ENCODE data around the gene ZNF837. TPM values are rescaled to one million over a fixed set of nuclear protein-coding genes. Genes with fewer than 3 reads are reported as not detected.

ZNF837 gene
- total and polyA plus RNA-seq, 2 donors (not counting 1 experiment from before 2014, with no cell fraction given): 4.2 to 4.9 TPM

GRCh38 chr19:58400316-58400915 lies 19.6 kb upstream of the ZNF837 start:
- Histone ChIP-seq H3K36me3 (replicated peaks in 1 of 2; ENCODE audit: control extremely low read depth in 1 of 2, control insufficient read depth in 1 of 2, extremely low read depth in 1 of 2, insufficient read depth in 2 of 2, low read length in 1 of 2) (no peaks in the 10 kb centered on the region), H2AFZ (ENCODE audit: insufficient read depth, low read depth, low read length, poor library complexity, severe bottlenecking) (peak overlapping the region; percentile 84), H3K27me3 (replicated peaks in 1 of 4; ENCODE audit: control extremely low read depth in 1 of 4, control insufficient read depth in 3 of 4, insufficient read depth in 4 of 4, low read length in 3 of 4) (peaks cover 0 to 26% (median 10%) of the 10 kb centered on the region in 4 experiments), H3K79me2 (ENCODE audit: control insufficient read depth, insufficient read depth, low read length) (peaks cover 2% of the 10 kb centered on the region), H3K27ac (ENCODE audit: low read length in 2 of 2) (peak overlapping the region; percentile 32 to 63), H3K9ac (ENCODE audit: low read length) (peak overlapping the region; percentile 68), H3K4me2 (replicated peaks; ENCODE audit: low read depth, low read length, poor library complexity, severe bottlenecking) (peak overlapping the region; percentile 99), H3K9me3 (ENCODE audit: control extremely low read depth in 1 of 3, control insufficient read depth in 2 of 3, insufficient read depth in 1 of 3, low read length in 2 of 3) (peaks cover 0 to 12% (median 0%) of the 10 kb centered on the region in 3 donors), H3K4me1 (ENCODE audit: control insufficient read depth in 2 of 2, insufficient read depth in 2 of 2, low read length in 2 of 2) (peaks cover 10 to 21% of the 10 kb centered on the region in 2 donors), H3K4me3 (ENCODE audit: control extremely low read depth in 1 of 5, extremely low read depth in 1 of 5, insufficient read depth in 1 of 5, low read depth in 2 of 5, low read length in 4 of 5) (peak overlapping the region in 4 of 5 experiments; percentile 50 to 69 (median 57)), H4K20me1 (ENCODE audit: control insufficient read depth, insufficient read depth, low read length, poor library complexity, severe bottlenecking) (no peaks in the 10 kb centered on the region)
- POLR2A ChIA-PET: interaction anchor here (0.6 to 0.7 kb wide), 2 partner anchors 8 to 56 kb away, joined by 3 read pairs; partner anchors contain the start of gene ZNF584
- Mint-ChIP-seq H3K27ac (no peak overlapping the region), H3K9me3 (ENCODE audit: insufficient read depth) (no peaks in the 10 kb centered on the region), H3K27me3 (peaks cover 3% of the 10 kb centered on the region), H3K4me3 (peak overlapping the region; percentile 89), H3K4me1 (peaks cover 7% of the 10 kb centered on the region)
- CTCF ChIA-PET: no interaction called here
- TF ChIP-seq EZH2 (IDR thresholded peaks at IDR 0.05; ENCODE audit: borderline replicate concordance, insufficient read depth, low read depth, low read length, poor library complexity, severe bottlenecking) (no peak), CTCF (IDR thresholded peaks at IDR 0.05) (no peak)
- 75% methylated on average over 18 of the region's 18 CpGs for WGBS (ENCODE audit: insufficient coverage)
- intact Hi-C loops (cut with micrococcal nuclease): loop anchor here (2.0 kb wide), 1 partner anchor 66 kb away; the partner anchor contains the start of gene ZNF324
- DNase-seq (no peak), ATAC-seq (ENCODE audit: low read depth) (no peak)

GRCh38 chr19:58399903-58400302 lies 19.1 kb upstream of the ZNF837 start:
- CTCF ChIA-PET: no interaction called here
- Mint-ChIP-seq H3K27ac (no peak overlapping the region), H3K9me3 (ENCODE audit: insufficient read depth) (no peaks in the 10 kb centered on the region), H3K4me1 (peaks cover 7% of the 10 kb centered on the region), H3K27me3 (peaks cover 3% of the 10 kb centered on the region), H3K4me3 (peak overlapping the region; percentile 89)
- intact Hi-C loops (cut with micrococcal nuclease): loop anchor here (2.0 kb wide), 1 partner anchor 67 kb away; the partner anchor contains the start of gene ZNF324
- H3K9me3 ChIP-seq (ENCODE audit: control extremely low read depth in 1 of 3, control insufficient read depth in 2 of 3, insufficient read depth in 1 of 3, low read length in 2 of 3): peaks cover 0 to 12% (median 0%) of the 10 kb centered on the region in 3 donors
- POLR2A ChIA-PET: interaction anchor here (0.6 to 0.7 kb wide), 2 partner anchors 9 to 55 kb away, joined by 3 read pairs; partner anchors contain the start of gene ZNF584
- H3K4me3 ChIP-seq (ENCODE audit: control extremely low read depth in 1 of 5, extremely low read depth in 1 of 5, insufficient read depth in 1 of 5, low read depth in 2 of 5, low read length in 4 of 5): no peak overlapping the region
- no peak for ATAC-seq (ENCODE audit: low read depth)
- no peak overlapping the region for H2AFZ ChIP-seq (ENCODE audit: insufficient read depth, low read depth, low read length, poor library complexity, severe bottlenecking)
- H3K27me3 ChIP-seq (replicated peaks in 1 of 4; ENCODE audit: control extremely low read depth in 1 of 4, control insufficient read depth in 3 of 4, insufficient read depth in 4 of 4, low read length in 3 of 4): peaks cover 0 to 27% (median 10%) of the 10 kb centered on the region in 4 experiments
- no peak overlapping the region for H3K9ac ChIP-seq (ENCODE audit: low read length)
- H3K36me3 ChIP-seq (replicated peaks in 1 of 2; ENCODE audit: control extremely low read depth in 1 of 2, control insufficient read depth in 1 of 2, extremely low read depth in 1 of 2, insufficient read depth in 2 of 2, low read length in 1 of 2): peaks cover 0 to 4% of the 10 kb centered on the region in 2 experiments
- 96% methylated on average over 3 of the region's 3 CpGs for WGBS (ENCODE audit: insufficient coverage)
- no peak overlapping the region for H3K27ac ChIP-seq (ENCODE audit: low read length in 2 of 2)
- TF ChIP-seq CTCF (IDR thresholded peaks at IDR 0.05) (no peak), EZH2 (IDR thresholded peaks at IDR 0.05; ENCODE audit: borderline replicate concordance, insufficient read depth, low read depth, low read length, poor library complexity, severe bottlenecking) (no peak)
- DNase-seq: no peak
- H3K4me1 ChIP-seq (ENCODE audit: control insufficient read depth in 2 of 2, insufficient read depth in 2 of 2, low read length in 2 of 2): peaks cover 10 to 21% of the 10 kb centered on the region in 2 donors
- H3K4me2 ChIP-seq (replicated peaks; ENCODE audit: low read depth, low read length, poor library complexity, severe bottlenecking): no peak overlapping the region
- H3K79me2 ChIP-seq (ENCODE audit: control insufficient read depth, insufficient read depth, low read length): peaks cover 2% of the 10 kb centered on the region
- no peaks in the 10 kb centered on the region for H4K20me1 ChIP-seq (ENCODE audit: control insufficient read depth, insufficient read depth, low read length, poor library complexity, severe bottlenecking)
